Breast epithelium (tissue), 3 donors: Measurements from ENCODE around the gene ADPRS.

ENCODE experiments used
- POLR2A ChIP-seq: fragments of 450-650 bp; IDR thresholded peaks from one replicate; pipeline ENCODE4 v1.6.1; 2016; ENCODE audit warnings: antibody characterized with exemption, mild to moderate bottlenecking, moderate library complexity
- POLR2AphosphoS5 ChIP-seq, 3 donors: sonication (generic); formaldehyde crosslinking; IDR thresholded peaks; one replicate each; pipeline ENCODE4 v1.6.1; 2017; ENCODE audit warnings: antibody characterized with exemption in 3 of 3
- TF ChIP-seq, protein P1 (sequence below), 3 donors: fragments of 450-650 bp; IDR thresholded peaks; one replicate each; pipeline ENCODE4 v1.5.1; 2016 to 2017; ENCODE audit warnings: antibody characterized with exemption in 3 of 3, mild to moderate bottlenecking in 3 of 3, moderate library complexity in 3 of 3

DNA sequence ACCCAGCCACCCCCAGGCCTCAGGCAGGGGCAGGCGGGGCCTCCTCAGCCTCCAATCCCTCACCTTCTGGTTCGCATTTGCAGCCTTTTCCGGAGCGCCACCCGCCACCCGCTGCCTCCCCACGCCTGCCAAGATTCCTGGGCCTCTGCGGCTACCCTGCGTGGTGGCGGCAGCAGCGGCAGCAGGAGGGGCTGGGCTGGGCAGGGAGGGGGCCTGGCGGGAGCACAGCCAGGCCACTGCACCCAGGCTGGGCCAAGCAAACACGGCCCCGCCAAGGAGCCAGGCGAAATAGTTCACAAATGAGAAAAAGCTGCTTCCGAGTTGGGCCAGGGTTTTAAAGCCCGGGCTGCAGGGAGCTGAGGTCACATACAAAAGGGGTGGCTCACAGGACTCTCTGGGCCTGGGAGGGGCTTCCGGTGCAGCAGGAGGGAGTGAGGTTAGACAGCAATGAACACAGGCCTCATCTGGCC lies 26.5 kb downstream of the ADPRS start:
- TF ChIP-seq, protein P1, sequence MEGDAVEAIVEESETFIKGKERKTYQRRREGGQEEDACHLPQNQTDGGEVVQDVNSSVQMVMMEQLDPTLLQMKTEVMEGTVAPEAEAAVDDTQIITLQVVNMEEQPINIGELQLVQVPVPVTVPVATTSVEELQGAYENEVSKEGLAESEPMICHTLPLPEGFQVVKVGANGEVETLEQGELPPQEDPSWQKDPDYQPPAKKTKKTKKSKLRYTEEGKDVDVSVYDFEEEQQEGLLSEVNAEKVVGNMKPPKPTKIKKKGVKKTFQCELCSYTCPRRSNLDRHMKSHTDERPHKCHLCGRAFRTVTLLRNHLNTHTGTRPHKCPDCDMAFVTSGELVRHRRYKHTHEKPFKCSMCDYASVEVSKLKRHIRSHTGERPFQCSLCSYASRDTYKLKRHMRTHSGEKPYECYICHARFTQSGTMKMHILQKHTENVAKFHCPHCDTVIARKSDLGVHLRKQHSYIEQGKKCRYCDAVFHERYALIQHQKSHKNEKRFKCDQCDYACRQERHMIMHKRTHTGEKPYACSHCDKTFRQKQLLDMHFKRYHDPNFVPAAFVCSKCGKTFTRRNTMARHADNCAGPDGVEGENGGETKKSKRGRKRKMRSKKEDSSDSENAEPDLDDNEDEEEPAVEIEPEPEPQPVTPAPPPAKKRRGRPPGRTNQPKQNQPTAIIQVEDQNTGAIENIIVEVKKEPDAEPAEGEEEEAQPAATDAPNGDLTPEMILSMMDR (IDR thresholded peaks at IDR 0.05), result no peak
- no peak for TF ChIP-seq POLR2AphosphoS5 (IDR thresholded peaks at IDR 0.05)
- TF ChIP-seq POLR2A, result no peak
